Activated T-helper 1 cell treated with anti-CD3 and anti-CD28 coated beads, Interleukin-2, amount 50 U/mL, for 16 hours (primary cell): Measurements from ENCODE around the gene BCL6B.
"Not testable (repeated sequence)": the region's sequence is repeated elsewhere in the genome, so short reads cannot be mapped to it uniquely, and the experiment has no call there.

Experiments
- DNase-seq, 2 donors: peaks; one replicate each; pipeline ENCODE4 v3.0.0-alpha.2; 2020; ENCODE audit warnings: low read depth in 1 of 2, low spot score in 1 of 2

The BCL6B gene

GRCh38 chr17:7026471-7027115, 3.7 kb downstream of the BCL6B start:
- DNase-seq = no peak

- no peak for DNase-seq
Measured at GRCh38 chr17:7027335-7027734, 4.5 kb downstream of the BCL6B start.

GRCh38 chr17:7029096-7029495, 6.2 kb downstream of the BCL6B start:
- DNase-seq = no peak

DNA sequence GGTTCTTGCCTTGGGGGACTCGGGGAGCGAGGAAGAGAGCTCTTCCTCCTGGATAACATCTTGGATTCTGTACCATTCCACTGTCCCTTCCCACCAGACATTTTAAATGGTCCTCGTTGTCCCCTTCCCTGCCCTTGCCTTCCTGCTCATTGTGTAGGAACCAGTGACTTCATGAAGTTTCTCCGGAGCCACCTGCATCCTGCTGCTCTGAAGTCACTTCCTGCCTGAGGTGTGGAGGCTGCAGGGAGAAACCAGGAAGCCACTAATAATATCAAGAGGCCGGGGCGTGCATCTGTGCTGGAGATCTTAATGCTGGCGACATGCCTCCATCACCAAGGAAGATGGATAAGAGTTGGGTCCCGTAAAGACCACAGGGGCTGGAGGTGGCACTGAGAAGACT, 6.8 kb downstream of the BCL6B start:
- DNase-seq = no peak

- DNase-seq = no peak
Measured at GRCh38 chr17:7034955-7035590, 12.2 kb downstream of the BCL6B start.

- DNase-seq = peak; percentile 96
Measured at GRCh38 chr17:7035591-7036368, 12.9 kb downstream of the BCL6B start, which contains the start of gene SLC16A13. SLC16A13 (plus strand) TSS chr17:7036015; CDS start chr17:7036383, 368 bp downstream.

DNA sequence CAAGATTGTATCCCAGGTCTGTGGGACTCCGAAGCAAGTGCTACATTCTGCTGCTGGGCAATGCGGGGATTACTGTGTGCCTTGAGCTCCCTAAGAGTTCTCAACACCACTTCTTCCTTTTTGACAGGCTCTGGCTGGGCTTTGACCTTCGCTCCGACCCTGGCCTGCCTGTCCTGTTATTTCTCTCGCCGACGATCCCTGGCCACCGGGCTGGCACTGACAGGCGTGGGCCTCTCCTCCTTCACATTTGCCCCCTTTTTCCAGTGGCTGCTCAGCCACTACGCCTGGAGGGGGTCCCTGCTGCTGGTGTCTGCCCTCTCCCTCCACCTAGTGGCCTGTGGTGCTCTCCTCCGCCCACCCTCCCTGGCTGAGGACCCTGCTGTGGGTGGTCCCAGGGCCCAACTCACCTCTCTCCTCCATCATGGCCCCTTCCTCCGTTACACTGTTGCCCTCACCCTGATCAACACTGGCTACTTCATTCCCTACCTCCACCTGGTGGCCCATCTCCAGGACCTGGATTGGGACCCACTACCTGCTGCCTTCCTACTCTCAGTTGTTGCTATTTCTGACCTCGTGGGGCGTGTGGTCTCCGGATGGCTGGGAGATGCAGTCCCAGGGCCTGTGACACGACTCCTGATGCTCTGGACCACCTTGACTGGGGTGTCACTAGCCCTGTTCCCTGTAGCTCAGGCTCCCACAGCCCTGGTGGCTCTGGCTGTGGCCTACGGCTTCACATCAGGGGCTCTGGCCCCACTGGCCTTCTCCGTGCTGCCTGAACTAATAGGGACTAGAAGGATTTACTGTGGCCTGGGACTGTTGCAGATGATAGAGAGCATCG, 15.4 kb downstream of the BCL6B start:
- DNase-seq = no peak

DNA sequence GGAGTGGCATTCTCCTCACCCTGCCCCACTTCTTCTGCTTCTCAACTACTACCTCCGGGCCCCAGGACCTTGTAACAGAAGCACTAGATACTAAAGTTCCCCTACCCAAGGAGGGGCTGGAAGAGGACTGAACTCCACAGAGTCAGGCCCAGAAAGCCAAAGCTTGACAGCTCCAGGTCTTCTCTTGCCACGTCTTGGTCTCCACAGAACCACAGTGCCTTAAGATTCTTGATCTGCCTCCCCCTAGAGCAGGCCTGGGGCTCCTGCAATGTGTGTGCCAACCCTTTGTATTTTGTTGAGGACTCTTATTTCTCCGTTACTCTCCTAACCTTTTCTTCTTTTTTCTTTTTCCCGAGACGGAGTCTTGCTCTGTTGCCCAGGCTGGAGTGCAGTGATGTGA, 17.0 kb downstream of the BCL6B start:
- DNase-seq = no peak

GRCh38 chr17:7041607-7042500, 19.0 kb downstream of the BCL6B start:
- no peak for DNase-seq

GRCh38 chr17:7042501-7043181, 19.8 kb downstream of the BCL6B start:
- no peak for DNase-seq

- no peak for DNase-seq
Measured at GRCh38 chr17:7043182-7043496, 20.3 kb downstream of the BCL6B start.

- DNase-seq = no peak
Measured at GRCh38 chr17:7043497-7044198, 20.8 kb downstream of the BCL6B start, which contains the start of gene SLC16A11. SLC16A11 (minus strand) TSS chr17:7044092; CDS start chr17:7043513, 579 bp downstream.

DNA sequence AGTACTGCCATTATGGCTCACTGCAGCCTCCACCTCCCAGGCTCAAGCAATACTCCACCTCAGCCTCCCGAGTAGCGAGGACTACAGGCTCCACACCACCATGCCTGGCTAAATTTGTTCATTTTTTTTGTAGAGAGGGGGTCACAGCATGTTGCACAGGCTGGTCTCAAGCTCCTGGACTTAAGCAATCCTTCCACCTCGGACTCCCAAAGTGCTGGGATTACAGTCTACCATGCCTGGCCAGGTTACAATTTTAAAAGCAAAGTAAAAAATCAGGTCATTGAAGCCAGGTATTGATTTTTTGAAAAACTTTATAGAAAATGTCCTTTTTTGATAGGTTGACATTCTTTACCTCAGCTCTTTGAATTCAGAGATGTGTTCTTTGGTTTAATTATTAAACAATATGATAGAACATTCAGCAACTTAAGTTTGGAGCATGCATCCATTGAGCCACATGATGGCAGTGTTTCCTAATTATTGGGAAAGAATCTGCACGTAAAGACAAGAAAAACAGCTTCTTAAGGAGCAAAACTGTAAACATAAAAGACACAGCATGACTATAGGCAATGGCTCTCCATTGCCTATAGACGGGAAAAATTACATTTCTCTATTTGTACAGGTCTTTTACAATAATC, 22.8 kb downstream of the BCL6B start:
- no peak for DNase-seq

DNA sequence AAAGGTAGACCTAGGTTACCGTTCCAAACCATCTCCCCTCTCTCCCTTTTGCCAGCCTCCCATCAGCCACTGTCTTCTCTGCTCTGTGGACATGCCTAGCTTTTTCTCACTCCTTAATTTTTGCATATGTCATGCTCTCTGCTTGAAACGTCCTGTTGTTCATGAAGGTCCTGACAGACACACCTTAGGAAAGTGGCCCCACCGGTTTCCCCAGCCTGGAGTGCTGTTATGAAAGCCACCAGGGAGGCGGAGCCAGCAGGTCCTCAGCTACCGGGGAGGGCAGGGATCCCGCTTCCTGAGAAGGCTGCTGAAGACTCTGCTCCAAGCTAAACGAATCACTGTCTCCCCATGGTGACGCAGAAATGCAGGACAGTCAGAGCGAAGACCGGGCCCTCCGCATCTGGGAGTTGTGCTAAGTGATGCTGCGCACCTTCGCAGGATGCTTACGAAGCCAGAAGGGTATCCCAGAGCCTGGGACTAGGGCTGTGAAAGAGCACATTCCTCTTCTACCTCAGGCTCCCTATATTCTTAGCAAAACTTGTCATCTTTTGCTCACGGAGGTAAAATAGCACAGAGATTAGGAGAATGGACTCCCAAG, 23.4 kb downstream of the BCL6B start:
- no peak for DNase-seq

GRCh38 chr17:7046725-7047397, 24.0 kb downstream of the BCL6B start:
- not testable (repeated sequence) for DNase-seq

DNA sequence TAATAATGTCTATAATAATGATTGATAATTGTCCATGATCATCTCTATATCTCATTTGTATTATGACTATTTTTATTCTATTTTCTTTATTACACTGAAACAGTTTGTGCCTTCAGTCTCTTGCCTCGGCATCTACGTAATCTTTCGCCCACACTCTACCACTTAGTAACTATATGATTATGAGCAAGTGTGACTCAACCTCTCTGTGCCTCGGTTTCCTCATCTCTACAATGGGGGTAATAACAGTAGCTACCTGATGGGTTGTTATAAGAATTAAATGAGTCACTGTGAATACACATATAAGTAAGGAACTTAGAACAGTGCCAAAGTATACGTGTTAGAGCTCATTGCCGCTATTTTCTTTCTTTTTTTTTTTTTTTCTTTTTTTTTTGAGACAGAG, 24.7 kb downstream of the BCL6B start:
- no peak for DNase-seq

- DNase-seq = no peak
Measured at GRCh38 chr17:7048968-7049367, 26.1 kb downstream of the BCL6B start.

DNA sequence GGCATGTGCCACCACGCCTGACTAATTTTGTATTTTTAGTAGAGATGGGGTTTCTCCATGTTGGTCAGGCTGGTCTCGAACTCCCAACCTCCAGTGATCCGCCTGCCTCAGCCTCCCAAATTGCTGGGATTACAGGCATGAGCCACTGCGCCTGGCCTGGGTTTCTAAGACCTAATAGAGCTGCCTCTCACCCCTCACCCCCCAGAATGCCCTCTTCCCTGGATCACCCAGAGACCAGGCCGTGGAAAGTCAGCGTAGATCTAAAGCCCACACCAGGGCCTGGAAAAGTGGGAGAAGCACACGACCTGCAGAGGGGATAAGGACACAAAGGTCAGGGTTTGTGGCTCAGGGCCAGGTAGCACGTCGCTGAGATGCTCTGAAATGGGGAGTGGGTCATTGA, 27.7 kb downstream of the BCL6B start:
- DNase-seq = not testable (repeated sequence)
